D721Med (cell line): Measurements from ENCODE around the gene ANKRD31.

Experiments
- DNase-seq: peaks from one replicate; pipeline ENCODE4 v3.0.0; 2011; ENCODE audit warnings: low spot score; ENCODE audit not compliant: insufficient read length
- FAIRE-seq: peaks from 2 replicates; lab custom pipeline; 2011; peaks lifted over from hg19 to GRCh38; lab: Jason Lieb, UNC
- CTCF ChIP-seq: IDR thresholded peaks from 2 replicates; pipeline ENCODE4 v1.5.1; 2012; ENCODE audit warnings: mild to moderate bottlenecking, control low read depth; ENCODE audit not compliant: insufficient read depth; ENCODE audit errors: missing control alignments

ANKRD31 gene

GRCh38 chr5:75053304-75054133, 183.2 kb downstream of the ANKRD31 start:
- FAIRE-seq = no peak
- DNase-seq = no peak
- TF ChIP-seq CTCF = peak; percentile 12

DNA sequence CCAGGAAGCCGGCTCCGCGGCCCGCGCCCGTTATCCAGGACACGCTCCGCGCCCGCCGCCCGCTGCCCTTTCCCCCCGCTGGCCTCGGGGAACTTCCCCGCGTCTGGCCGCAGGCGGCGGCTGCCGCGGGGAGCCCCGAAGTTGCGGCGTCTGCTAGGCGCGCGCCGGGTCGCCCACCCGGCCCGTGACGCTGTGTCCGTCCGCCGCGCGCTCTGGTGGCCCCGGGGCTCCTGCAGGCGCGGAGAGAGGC, 183.7 kb downstream of the ANKRD31 start:
- FAIRE-seq (no peak), DNase-seq (no peak)
- no peak for TF ChIP-seq CTCF

- FAIRE-seq (no peak), DNase-seq (no peak)
- TF ChIP-seq CTCF = no peak
Observed at GRCh38 chr5:75052192-75053053, 184.3 kb downstream of the ANKRD31 start, which contains the start of gene GCNT4. Gene GCNT4 (minus strand): TSS chr5:75052558. CDS start chr5:75030037, 22,521 bp downstream.

- no peak for FAIRE-seq
- TF ChIP-seq CTCF = no peak
- no peak for DNase-seq
Observed at GRCh38 chr5:75051217-75051751, 185.4 kb downstream of the ANKRD31 start.

GRCh38 chr5:75050415-75050814, 186.3 kb downstream of the ANKRD31 start:
- TF ChIP-seq CTCF = peak; percentile 46
- DNase-seq (no peak), FAIRE-seq (no peak)

GRCh38 chr5:75049456-75050351, 187.0 kb downstream of the ANKRD31 start:
- FAIRE-seq = no peak
- peak; percentile 92 for TF ChIP-seq CTCF
- no peak for DNase-seq
